Activated gamma-delta T cell treated with Interleukin-2 at 50 U/mL for 16 hours (primary cell): ENCODE measurements around the gene POLG.
"Not testable (repeated sequence)": the region's sequence is repeated elsewhere in the genome, so short reads cannot be mapped to it uniquely, and the experiment has no call there.

Source experiments
- DNase-seq: peaks from one replicate; pipeline ENCODE4 v3.0.0-alpha.2; 2020

The POLG gene

GRCh38 chr15:89323825-89324224 lies 10.8 kb downstream of the POLG start:
- no peak for DNase-seq

GRCh38 chr15:89322822-89323221 lies 11.8 kb downstream of the POLG start:
- no peak for DNase-seq

DNA sequence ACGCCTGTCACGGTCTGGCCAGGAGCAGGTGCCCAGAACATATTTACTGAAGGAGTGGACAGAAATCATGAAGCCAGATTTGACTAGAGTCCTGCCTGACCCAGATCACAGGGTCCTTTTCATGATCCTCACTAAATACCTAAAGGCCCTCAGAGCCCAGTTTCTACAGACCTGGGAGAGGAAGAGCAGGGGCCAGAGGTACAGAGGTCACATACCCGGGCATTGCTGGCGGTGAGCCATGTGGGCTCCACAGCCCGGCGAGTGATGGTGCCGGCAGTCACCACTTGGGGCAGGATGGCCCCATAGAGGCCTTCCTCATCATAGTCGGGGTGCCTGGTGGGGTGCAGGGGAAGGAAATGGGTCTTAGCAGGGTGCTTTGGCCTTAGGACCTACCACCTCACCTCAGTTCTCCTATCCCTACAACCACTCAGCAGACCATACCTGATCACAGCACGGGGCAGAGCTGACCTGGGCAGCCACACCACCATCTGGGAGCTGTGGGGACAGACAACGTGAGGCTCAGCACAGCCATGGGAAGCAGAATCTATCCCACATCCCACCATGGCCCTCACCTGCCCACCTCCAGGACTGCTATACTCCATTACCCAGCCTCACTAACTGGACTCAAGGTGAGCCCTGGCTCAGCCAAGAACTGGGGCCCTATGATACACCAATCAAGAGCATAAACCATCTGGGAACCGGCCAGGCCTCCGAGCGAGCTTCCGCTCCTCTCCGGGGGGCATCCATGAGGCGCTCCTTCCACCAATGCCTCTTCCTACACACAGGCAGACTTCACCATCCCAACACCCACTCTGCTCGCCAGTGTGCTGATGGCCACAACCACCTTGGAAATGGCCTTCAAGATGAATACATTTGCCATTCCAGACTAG lies 12.9 kb downstream of the POLG start:
- DNase-seq, result no peak

DNA sequence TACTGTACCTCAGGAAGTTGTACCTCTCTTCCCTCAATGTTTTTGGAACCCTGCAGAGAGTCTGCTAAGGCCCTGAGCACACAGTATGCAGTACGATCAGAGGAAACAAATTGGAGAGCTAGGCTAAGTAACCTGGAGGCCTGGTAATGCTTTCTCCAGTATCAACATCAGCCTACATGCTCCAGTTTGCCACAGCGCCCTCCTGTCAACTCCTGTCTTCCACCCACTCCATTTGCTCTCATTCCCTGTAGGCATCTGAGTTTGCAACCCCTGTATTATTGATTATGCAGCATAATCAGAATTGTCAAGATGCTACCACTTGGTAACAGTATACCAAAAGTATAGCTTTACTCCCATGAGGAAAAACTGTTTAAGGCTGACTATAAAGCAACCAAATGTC lies 14.4 kb downstream of the POLG start:
- DNase-seq, result no peak

- DNase-seq, result no peak
These were observed 14.9 kb downstream of the POLG start for GRCh38 chr15:89319678-89320077.

DNA sequence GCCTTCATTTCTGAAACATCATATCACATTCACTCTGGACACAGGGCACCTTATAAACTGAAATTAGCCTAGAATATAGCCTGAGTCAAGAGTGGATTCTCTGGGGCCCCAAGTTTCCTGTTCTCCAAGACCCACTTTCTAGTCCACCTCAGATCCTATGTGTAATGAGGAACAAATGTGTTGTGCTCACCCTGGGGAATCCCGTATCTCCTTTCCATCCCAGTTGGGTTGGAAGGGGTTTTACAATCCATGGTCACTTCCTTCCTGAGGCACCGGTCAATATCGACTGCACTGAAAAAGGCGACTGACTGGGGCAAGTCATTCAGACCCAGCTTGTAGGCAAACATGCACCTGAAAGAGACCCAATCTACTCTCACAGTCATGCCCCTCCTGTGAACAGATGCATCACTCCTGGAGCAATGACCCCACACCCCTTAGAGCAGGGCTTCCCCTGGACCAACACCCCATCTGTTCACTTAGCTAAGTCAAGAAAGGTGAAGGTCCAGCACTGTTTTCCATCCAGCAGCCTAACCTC lies 17.4 kb downstream of the POLG start:
- DNase-seq, result no peak

GRCh38 chr15:89316504-89316903 lies 18.1 kb downstream of the POLG start:
- DNase-seq, result no peak

DNA sequence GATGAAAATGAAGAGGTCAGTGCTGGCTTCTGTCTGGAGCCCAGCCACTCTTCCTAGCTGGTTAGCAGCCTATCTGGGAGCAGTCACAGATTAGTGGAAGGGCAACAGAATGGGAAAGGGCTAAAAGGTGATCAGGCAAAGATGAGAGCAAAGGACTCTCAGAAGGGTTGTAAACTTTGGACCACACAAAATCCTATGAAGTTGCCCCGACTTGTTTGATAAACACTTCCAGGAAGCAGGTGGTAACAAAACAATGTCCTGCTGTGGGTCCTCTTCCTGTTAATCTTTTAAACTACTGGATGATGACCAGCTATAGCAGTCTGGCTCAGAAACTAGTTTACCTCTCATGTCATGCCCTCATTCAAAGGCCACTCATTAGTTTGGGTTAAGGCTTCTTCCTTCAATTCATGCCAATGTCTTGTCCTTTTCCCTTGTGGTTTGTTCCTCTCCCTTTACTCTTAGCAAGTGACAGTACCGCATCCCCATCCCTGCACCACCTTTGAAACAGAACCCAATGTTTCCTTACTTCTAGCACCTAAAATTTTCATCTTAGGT lies 19.2 kb downstream of the POLG start:
- no peak for DNase-seq

DNA sequence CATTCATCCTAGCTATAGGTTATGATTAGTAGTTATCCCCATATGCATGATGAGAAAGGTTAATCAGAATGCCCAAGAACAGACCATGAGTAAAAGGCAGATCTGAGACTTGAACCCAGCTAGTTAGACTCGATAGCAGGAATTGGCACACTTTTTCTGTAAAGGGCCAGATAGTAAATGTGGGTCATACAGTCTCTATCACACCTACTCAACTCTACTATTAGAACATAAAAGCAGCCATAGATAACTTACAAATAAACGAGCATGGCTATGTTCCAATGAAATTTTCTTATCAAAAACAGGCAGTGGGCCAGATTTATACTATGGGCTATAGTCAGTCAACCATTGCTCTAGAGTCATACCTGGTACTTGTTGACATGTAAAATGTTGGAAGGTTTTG lies 24.6 kb downstream of the POLG start:
- no peak for DNase-seq

- no peak for DNase-seq
These were observed 26.4 kb downstream of the POLG start for GRCh38 chr15:89308236-89308635.

DNA sequence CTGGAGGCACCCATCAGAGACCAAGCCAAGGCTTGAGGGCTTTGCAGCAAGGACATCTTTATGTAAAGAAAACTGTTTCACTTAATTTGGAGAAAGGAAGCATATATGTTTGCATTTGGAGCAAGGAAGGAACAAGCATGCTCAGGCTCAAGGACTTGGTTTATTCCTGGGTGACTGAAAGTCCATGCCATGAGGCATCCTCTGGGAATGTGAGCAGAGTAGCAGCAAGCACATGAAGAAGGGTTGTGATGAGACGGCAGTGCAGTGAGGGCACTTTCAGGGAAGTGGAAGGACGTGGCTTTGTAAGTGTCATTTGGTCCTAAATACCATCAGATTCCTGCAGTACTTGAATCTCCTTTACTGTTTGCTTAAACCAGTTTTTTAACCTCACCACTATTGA lies 26.8 kb downstream of the POLG start:
- no peak for DNase-seq

DNA sequence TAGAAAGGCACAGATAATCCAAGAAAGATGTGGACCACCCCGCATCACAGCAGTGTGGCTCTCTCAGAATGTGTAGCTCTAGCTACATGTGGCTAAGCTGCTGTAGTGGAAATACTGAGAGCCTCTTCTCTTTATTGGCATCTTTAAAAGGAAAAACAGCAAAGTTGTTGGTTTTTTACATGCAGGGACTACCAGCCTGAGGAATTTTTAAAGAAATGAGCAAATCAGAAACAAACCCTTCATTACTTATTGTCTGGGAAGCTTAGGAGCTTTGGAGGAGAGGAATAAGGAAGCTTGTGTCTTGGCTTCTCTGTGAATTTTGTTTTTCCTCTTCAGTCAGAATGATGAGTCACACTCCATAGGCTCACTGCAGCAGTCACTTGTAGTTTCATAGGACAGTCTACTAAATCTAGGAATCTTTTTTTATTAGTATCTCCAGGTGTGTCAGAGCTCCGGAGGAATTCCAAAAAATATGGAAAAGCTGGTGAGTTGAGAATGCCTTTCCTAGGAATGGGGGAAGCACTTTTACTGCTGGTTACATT lies 27.5 kb downstream of the POLG start:
- DNase-seq, result no peak

- DNase-seq, result no peak
These were observed 29.2 kb downstream of the POLG start for GRCh38 chr15:89305395-89305794.

GRCh38 chr15:89303986-89304385 lies 30.6 kb downstream of the POLG start:
- DNase-seq, result no peak

- no peak for DNase-seq
These were observed 33.1 kb downstream of the POLG start for GRCh38 chr15:89301304-89302089.

- no peak for DNase-seq
These were observed 34.7 kb downstream of the POLG start for GRCh38 chr15:89299896-89300295.

DNA sequence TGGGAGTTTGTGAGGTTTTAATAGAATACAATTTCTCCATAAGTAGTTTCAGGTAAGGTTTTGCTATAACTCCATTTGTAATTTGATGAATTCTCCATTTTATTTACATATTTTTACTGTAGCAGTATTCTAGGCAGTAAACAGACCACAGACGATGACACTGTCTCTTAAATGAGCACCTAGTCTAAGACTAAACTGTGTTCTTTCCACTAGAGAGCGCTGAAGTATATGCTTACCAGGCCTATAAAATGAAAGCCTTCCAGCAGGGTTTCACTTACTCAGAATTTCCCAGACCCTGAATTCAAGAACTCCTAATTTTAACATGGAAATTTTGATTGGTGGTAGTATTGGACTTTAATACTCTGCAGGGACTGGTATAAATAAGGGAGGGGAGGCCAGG lies 41.6 kb downstream of the POLG start:
- no peak for DNase-seq

- DNase-seq, result no peak
These were observed 42.6 kb downstream of the POLG start for GRCh38 chr15:89291934-89292438.

- DNase-seq, result no peak
These were observed 51.4 kb downstream of the POLG start for GRCh38 chr15:89283201-89283600.

DNA sequence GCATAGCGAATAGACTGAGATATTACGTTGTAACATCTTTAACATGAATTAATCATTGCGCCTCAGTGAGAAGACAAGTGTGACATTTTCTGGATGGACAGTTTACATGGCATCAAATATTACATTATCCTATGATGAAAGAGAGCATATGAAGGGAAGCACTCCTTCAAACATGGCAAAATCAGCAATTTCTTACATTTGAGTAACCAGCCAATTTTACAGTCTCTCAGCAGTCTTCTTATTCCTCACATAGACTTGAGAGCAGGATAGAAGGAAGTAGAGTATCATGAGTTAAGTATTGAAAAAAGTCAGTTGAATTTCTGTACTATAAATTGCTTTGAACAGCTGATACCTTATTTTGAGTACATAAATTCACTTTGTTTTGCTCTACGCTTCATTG lies 52.0 kb downstream of the POLG start:
- no peak for DNase-seq

DNA sequence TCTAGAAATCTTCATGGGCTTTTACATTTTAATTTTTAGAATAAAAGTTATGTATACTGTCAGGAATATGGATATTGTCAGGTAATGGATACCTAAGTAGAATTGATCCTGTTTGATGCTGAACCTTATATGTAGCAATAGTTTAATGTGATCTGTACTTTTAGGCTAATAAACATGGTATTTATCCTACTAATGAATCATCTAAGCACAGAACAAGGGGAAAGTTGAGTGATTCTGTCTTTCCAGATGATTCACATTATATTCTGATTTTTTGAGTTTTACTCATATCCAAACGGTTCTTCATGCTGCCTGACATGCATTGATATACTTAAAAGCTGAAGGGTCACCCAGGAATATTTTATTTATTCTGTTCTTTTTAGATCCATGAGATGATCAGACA lies 56.3 kb downstream of the POLG start:
- no peak for DNase-seq

DNA sequence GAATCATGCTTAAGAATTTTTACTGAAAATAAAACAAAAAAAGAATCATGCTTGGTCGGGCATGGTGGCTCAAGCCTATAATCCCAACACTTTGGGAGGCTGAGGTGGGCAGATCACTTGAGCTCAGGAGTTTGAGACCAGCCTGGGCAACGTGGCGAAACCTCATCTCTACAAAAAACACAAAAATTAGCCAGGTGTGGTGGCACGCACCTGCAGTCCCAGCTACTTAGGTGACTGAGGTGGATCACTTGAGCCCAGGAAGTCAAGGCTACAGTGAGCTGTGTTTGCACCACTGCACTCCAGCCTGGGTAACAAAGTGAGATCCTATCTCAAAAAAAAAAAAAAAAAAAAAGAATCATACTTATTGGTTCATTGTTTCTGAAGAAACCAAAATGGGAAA lies 57.3 kb downstream of the POLG start:
- not testable (repeated sequence) for DNase-seq
